ENCODE data around the gene ATG9B. TPM values are rescaled to one million over a fixed set of nuclear protein-coding genes. Genes with fewer than 3 reads are reported as not detected.
A peak's percentile ranks its signal among the peaks of the same experiment; 100 is the strongest.

The ATG9B gene
- total RNA-seq, 1 experiment from 2014 or later = 0.98 TPM

- TF ChIP-seq REST (IDR thresholded peaks at IDR 0.05; ENCODE audit: insufficient read depth in 1 of 2, low read depth in 2 of 2, low read length in 1 of 2) (no peak), SIN3A (IDR thresholded peaks at IDR 0.05; ENCODE audit: borderline replicate concordance, insufficient read depth, low read depth, low read length) (no peak), TCF7L2 (IDR thresholded peaks at IDR 0.05; ENCODE audit: low read depth, low read length) (no peak), POLR2AphosphoS5 (IDR thresholded peaks at IDR 0.05; ENCODE audit: low read depth, low read length) (no peak), CTCF (IDR thresholded peaks at IDR 0.05) (no peak)
- no TSS peak for BruUV-seq (replicated peaks)
- ChIA-PET CTCF (interaction anchor here (0.8 to 1.2 kb wide), 4 partner anchors 14 to 32 kb away, joined by 3 to 4 read pairs (median 4); no protein-coding TSS in a partner anchor), POLR2A (no interaction called here)
- no peaks in the 10 kb centered on the region for H3K27me3 ChIP-seq (ENCODE audit: control insufficient read depth, insufficient read depth, low read length)
- no peaks in the 10 kb centered on the region; the same call in 1 of the 2 replicates for H3K4me1 ChIP-seq (ENCODE audit: control insufficient read depth, insufficient read depth, low read length)
- DNase-seq (ENCODE audit: low read depth, low spot score) = no peak
- H3K27ac ChIP-seq (ENCODE audit: low read length) = no peak overlapping the region
- H3K36me3 ChIP-seq (ENCODE audit: control insufficient read depth, insufficient read depth, low read length) = no peaks in the 10 kb centered on the region
- ATAC-seq = peak; percentile 36; the same call in 1 of the 2 replicates
- in situ Hi-C loops (cut with HindIII; ENCODE audit: low pct_unique_long_range_greater_than_20kb, low sequenced_read_pairs) (no loop called here), intact Hi-C loops (cut with micrococcal nuclease; ENCODE audit: unreplicated experiment) (no loop called here)
- H3K4me3 ChIP-seq (ENCODE audit: low read depth in 2 of 2, low read length in 2 of 2) = no peak overlapping the region
- H3K9me3 ChIP-seq (ENCODE audit: control insufficient read depth, insufficient read depth, low read depth, low read length) = peaks cover 10% of the 10 kb centered on the region
Observed at GRCh38 chr7:150994141-150994837, 30.0 kb downstream of the ATG9B start.

GRCh38 chr7:150993511-150993910 lies 30.8 kb downstream of the ATG9B start:
- intact Hi-C loops (cut with micrococcal nuclease; ENCODE audit: unreplicated experiment) (no loop called here), in situ Hi-C loops (cut with HindIII; ENCODE audit: low pct_unique_long_range_greater_than_20kb, low sequenced_read_pairs) (no loop called here)
- Histone ChIP-seq H3K27me3 (ENCODE audit: control insufficient read depth, insufficient read depth, low read length) (no peaks in the 10 kb centered on the region), H3K27ac (ENCODE audit: low read length) (no peak overlapping the region), H3K36me3 (ENCODE audit: control insufficient read depth, insufficient read depth, low read length) (no peaks in the 10 kb centered on the region), H3K9me3 (ENCODE audit: control insufficient read depth, insufficient read depth, low read depth, low read length) (peaks cover 10% of the 10 kb centered on the region), H3K4me1 (ENCODE audit: control insufficient read depth, insufficient read depth, low read length) (no peaks in the 10 kb centered on the region; the same call in 1 of the 2 replicates), H3K4me3 (ENCODE audit: low read depth in 2 of 2, low read length in 2 of 2) (no peak overlapping the region)
- ChIA-PET POLR2A (no interaction called here), CTCF (no interaction called here)
- no TSS peak for BruUV-seq (replicated peaks)
- ATAC-seq (no peak), DNase-seq (ENCODE audit: low read depth, low spot score) (no peak)
- TF ChIP-seq TCF7L2 (IDR thresholded peaks at IDR 0.05; ENCODE audit: low read depth, low read length) (no peak), CTCF (IDR thresholded peaks at IDR 0.05) (no peak), SIN3A (IDR thresholded peaks at IDR 0.05; ENCODE audit: borderline replicate concordance, insufficient read depth, low read depth, low read length) (no peak), POLR2AphosphoS5 (IDR thresholded peaks at IDR 0.05; ENCODE audit: low read depth, low read length) (no peak), REST (IDR thresholded peaks at IDR 0.05; ENCODE audit: insufficient read depth in 1 of 2, low read depth in 2 of 2, low read length in 1 of 2) (no peak)

Data from Panc1 (cell line).